ENCODE data around the gene VAT1L.

- no peak for TF ChIP-seq POLR2A (IDR thresholded peaks at IDR 0.05; ENCODE audit: low read depth, low read length)
- no peak for TF ChIP-seq POLR2AphosphoS5 (IDR thresholded peaks at IDR 0.05; ENCODE audit: low read depth, low read length)
- TF ChIP-seq TAF1 (IDR thresholded peaks at IDR 0.05; ENCODE audit: borderline replicate concordance, low read depth, low read length): no peak
These were observed 213.2 kb downstream of the VAT1L start for GRCh38 chr16:78001451-78002025.

Data from GM12892 (cell line).